ENCODE data around the gene CLEC4E. TPM values are rescaled to one million over a fixed set of nuclear protein-coding genes. Genes with fewer than 3 reads are reported as not detected.
A peak's percentile ranks its signal among the peaks of the same experiment; 100 is the strongest.
"Not testable (repeated sequence)": the region's sequence is repeated elsewhere in the genome, so short reads cannot be mapped to it uniquely, and the experiment has no call there.

CLEC4E gene
- total and polyA plus RNA-seq, 12 donors = 0.25 to 5.5 (median 1.0) TPM; not detected in 2

GRCh38 chr12:8541562-8541961 is 857 bp upstream of the CLEC4E start:
- WGBS, 2 donors = 85% methylated on average over 10 of the region's 10 CpGs
- Histone ChIP-seq H3K9me3 (no peaks in the 10 kb centered on the region), H3K4me1 (peaks cover 0 to 13% (median 0%) of the 10 kb centered on the region in 9 donors), H3K27ac (peak overlapping the region in 2 of 10 donors; percentile 22 to 83), H3K27me3 (peaks cover 0 to 20% (median 4%) of the 10 kb centered on the region in 7 donors), H3K4me3 (peak overlapping the region in 1 of 10 donors; percentile 44), H3K36me3 (no peaks in the 10 kb centered on the region)
- no peak for TF ChIP-seq CTCF (IDR thresholded peaks at IDR 0.05)
- DNase-seq (no peak), ATAC-seq (no peak)
- intact Hi-C loops (cut with DNase I) = loop anchor here in 4 of 10 donors (5.0 to 10.0 kb wide), 3 partner anchors 63 to 506 kb away; no protein-coding TSS in a partner anchor

- WGBS, 2 donors = 83 to 88% methylated on average over 14 to 15 of the region's 16 CpGs
Observed at GRCh38 chr12:8537820-8538219, 2.9 kb downstream of the CLEC4E start.

GRCh38 chr12:8532045-8532444 is 8.7 kb downstream of the CLEC4E start:
- Histone ChIP-seq H3K27me3 (peaks cover 0 to 45% (median 18%) of the 10 kb centered on the region in 7 donors), H3K4me1 (no peaks in the 10 kb centered on the region), H3K4me3 (no peak overlapping the region), H3K9me3 (no peaks in the 10 kb centered on the region), H3K36me3 (peaks cover 0 to 6% (median 0%) of the 10 kb centered on the region in 9 donors), H3K27ac (no peak overlapping the region)
- no peak for DNase-seq
- intact Hi-C loops (cut with DNase I) = no loop called here
- 74 to 79% methylated on average over 7 of the region's 7 CpGs for WGBS, 2 donors
- ATAC-seq = no peak
- no peak for TF ChIP-seq CTCF (IDR thresholded peaks at IDR 0.05)

More at GRCh38 chr12:8537820-8538219, 2.9 kb downstream of the CLEC4E start:
- H3K4me3 ChIP-seq; H3K27ac ChIP-seq; ATAC-seq; H3K9me3 ChIP-seq; H3K36me3 ChIP-seq; intact Hi-C loops (cut with DNase I); H3K4me1 ChIP-seq; DNase-seq: not testable (repeated sequence)
- peaks cover 0 to 24% (median 12%) of the 10 kb centered on the region in 7 donors for H3K27me3 ChIP-seq

DNA sequence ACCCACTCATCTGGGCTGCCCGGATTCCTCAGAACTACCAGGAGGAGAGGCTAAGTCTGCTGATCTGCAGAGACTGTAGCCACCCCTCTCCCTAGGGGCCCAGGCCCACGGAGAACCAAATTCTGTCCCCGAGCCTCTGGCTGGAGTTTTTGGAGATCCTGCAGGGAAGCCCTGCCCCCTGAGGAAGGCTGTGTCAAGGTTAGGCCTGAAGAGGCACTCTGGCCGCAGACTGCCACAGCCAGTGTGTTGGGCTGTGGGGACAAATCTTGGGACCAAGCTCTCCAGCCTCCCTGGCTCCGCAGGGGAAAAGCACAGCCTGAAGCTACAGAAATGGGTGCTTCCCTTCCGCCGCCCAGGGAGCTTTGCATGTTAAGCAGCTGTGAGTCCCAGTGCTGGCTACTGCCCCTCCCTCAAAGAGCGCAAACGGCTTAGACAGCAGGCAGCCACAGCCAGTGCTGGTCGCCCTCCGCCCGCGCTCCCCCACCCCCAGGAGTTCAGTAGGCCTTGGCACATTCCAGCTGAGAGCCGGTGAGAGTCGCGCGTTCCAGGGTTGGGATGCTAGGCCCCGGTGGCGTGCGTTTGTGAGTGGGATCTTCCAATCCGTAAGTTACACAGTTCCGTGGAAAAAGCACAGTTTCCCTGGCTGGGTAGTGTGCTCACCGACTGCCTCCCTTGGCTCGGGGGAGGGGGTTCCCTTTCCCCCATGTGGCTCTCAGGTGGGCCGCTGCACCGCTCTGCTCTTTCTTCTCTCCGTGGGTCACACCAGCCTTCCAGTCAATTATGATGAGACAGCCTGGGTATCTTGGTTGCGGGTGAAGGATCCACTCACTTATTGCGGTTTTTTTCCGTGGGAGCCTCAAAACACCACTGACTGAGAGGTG is 13.2 kb downstream of the CLEC4E start:
- H3K36me3 ChIP-seq = no peaks in the 10 kb centered on the region
- no peak overlapping the region for H3K27ac ChIP-seq
- WGBS, 2 donors = 60 to 66% methylated on average over 30 of the region's 30 CpGs
- peaks cover 0 to 27% (median 5%) of the 10 kb centered on the region in 11 donors for H3K9me3 ChIP-seq
- H3K27me3 ChIP-seq = peaks cover 0 to 39% (median 22%) of the 10 kb centered on the region in 7 donors
- TF ChIP-seq CTCF (IDR thresholded peaks at IDR 0.05) = no peak
- no peak overlapping the region for H3K4me3 ChIP-seq
- ATAC-seq (no peak), DNase-seq (no peak)
- intact Hi-C loops (cut with DNase I) = no loop called here
- no peaks in the 10 kb centered on the region for H3K4me1 ChIP-seq
